ENCODE results near the gene ATAD3B. TPM values are rescaled to one million over a fixed set of nuclear protein-coding genes. Genes with fewer than 3 reads are reported as not detected.

ATAD3B gene
- total RNA-seq, 1 experiment from 2014 or later = 63.6 TPM

DNA sequence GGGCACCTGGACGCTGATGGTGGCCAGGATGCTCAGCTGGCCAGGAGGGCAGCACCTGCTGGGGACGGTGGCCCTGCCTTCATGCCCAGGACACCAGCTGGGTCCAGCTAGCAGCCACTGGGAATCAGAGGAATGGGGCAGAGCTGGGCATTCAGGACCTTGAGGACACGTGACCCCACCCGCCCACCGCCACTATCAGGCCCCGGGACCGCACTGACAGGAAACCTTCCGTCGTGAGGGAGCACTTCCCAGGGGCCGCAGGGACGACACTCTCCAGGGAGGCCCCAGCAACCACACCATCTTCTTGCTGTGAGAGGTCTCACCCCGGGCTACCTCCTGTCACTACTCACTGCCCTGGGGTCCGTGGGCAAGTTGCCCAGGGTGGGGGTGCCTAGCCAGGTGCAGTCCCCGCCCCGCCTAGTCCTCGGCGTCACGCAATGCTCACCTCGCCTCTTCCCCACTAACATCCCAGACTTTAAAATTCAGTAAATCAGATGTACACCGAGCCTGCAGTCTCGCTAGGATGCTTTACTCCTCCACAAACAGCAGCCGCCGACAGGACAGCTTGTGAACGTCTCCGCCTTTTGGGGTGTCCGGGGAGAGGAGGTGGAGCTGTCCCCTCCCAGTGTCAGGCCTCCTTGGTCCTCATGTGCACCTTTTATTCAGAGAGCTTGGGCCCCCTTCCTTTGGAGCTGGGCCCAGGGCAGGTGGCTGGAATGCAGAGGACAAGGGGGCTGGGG is 31.1 kb upstream of the ATAD3B start:
- DNase-seq (ENCODE audit: low spot score) (no peak), ATAC-seq (no peak)
- H3K4me3 Mint-ChIP-seq = no peak overlapping the region
- peaks cover 4% of the 10 kb centered on the region for H3K27me3 Mint-ChIP-seq (ENCODE audit: low read depth)
- H3K9me3 Mint-ChIP-seq = no peaks in the 10 kb centered on the region
- ChIA-PET CTCF (interaction anchor here (0.7 to 1.9 kb wide), 13 partner anchors 8 to 93 kb away, joined by 3 to 11 read pairs (median 4); partner anchors contain the start of genes CCNL2 and MRPL20), POLR2A (interaction anchor here (1.1 kb wide), 1 partner anchor 8 kb away, joined by 5 read pairs; no protein-coding TSS in a partner anchor)
- peak overlapping the region; percentile 41; the same call in 1 of the 2 replicates for H3K27ac Mint-ChIP-seq
- H3K36me3 Mint-ChIP-seq = no peaks in the 10 kb centered on the region
- peaks cover 6% of the 10 kb centered on the region; the same call in 1 of the 2 replicates for H3K4me1 Mint-ChIP-seq
- TF ChIP-seq, protein P1, sequence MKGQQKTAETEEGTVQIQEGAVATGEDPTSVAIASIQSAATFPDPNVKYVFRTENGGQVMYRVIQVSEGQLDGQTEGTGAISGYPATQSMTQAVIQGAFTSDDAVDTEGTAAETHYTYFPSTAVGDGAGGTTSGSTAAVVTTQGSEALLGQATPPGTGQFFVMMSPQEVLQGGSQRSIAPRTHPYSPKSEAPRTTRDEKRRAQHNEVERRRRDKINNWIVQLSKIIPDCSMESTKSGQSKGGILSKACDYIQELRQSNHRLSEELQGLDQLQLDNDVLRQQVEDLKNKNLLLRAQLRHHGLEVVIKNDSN (CRISPR knock-in tag; IDR thresholded peaks at IDR 0.05) = no peak
- TF ChIP-seq, protein P2, sequence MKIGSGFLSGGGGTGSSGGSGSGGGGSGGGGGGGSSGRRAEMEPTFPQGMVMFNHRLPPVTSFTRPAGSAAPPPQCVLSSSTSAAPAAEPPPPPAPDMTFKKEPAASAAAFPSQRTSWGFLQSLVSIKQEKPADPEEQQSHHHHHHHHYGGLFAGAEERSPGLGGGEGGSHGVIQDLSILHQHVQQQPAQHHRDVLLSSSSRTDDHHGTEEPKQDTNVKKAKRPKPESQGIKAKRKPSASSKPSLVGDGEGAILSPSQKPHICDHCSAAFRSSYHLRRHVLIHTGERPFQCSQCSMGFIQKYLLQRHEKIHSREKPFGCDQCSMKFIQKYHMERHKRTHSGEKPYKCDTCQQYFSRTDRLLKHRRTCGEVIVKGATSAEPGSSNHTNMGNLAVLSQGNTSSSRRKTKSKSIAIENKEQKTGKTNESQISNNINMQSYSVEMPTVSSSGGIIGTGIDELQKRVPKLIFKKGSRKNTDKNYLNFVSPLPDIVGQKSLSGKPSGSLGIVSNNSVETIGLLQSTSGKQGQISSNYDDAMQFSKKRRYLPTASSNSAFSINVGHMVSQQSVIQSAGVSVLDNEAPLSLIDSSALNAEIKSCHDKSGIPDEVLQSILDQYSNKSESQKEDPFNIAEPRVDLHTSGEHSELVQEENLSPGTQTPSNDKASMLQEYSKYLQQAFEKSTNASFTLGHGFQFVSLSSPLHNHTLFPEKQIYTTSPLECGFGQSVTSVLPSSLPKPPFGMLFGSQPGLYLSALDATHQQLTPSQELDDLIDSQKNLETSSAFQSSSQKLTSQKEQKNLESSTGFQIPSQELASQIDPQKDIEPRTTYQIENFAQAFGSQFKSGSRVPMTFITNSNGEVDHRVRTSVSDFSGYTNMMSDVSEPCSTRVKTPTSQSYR (CRISPR knock-in tag; IDR thresholded peaks at IDR 0.05) = no peak
- TF ChIP-seq, protein P3, sequence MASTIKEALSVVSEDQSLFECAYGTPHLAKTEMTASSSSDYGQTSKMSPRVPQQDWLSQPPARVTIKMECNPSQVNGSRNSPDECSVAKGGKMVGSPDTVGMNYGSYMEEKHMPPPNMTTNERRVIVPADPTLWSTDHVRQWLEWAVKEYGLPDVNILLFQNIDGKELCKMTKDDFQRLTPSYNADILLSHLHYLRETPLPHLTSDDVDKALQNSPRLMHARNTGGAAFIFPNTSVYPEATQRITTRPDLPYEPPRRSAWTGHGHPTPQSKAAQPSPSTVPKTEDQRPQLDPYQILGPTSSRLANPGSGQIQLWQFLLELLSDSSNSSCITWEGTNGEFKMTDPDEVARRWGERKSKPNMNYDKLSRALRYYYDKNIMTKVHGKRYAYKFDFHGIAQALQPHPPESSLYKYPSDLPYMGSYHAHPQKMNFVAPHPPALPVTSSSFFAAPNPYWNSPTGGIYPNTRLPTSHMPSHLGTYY (CRISPR knock-in tag; IDR thresholded peaks at IDR 0.05) = no peak
- TF ChIP-seq, protein P4, sequence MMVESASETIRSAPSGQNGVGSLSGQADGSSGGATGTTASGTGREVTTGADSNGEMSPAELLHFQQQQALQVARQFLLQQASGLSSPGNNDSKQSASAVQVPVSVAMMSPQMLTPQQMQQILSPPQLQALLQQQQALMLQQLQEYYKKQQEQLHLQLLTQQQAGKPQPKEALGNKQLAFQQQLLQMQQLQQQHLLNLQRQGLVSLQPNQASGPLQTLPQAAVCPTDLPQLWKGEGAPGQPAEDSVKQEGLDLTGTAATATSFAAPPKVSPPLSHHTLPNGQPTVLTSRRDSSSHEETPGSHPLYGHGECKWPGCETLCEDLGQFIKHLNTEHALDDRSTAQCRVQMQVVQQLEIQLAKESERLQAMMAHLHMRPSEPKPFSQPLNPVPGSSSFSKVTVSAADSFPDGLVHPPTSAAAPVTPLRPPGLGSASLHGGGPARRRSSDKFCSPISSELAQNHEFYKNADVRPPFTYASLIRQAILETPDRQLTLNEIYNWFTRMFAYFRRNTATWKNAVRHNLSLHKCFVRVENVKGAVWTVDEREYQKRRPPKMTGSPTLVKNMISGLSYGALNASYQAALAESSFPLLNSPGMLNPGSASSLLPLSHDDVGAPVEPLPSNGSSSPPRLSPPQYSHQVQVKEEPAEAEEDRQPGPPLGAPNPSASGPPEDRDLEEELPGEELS (CRISPR knock-in tag; IDR thresholded peaks at IDR 0.05) = no peak
- TF ChIP-seq, protein P5, sequence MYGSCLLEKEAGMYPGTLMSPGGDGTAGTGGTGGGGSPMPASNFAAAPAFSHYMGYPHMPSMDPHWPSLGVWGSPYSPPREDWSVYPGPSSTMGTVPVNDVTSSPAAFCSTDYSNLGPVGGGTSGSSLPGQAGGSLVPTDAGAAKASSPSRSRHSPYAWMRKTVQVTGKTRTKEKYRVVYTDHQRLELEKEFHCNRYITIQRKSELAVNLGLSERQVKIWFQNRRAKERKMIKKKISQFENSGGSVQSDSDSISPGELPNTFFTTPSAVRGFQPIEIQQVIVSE (CRISPR knock-in tag; IDR thresholded peaks at IDR 0.05; ENCODE audit: borderline replicate concordance) = no peak
- TF ChIP-seq, protein P6, sequence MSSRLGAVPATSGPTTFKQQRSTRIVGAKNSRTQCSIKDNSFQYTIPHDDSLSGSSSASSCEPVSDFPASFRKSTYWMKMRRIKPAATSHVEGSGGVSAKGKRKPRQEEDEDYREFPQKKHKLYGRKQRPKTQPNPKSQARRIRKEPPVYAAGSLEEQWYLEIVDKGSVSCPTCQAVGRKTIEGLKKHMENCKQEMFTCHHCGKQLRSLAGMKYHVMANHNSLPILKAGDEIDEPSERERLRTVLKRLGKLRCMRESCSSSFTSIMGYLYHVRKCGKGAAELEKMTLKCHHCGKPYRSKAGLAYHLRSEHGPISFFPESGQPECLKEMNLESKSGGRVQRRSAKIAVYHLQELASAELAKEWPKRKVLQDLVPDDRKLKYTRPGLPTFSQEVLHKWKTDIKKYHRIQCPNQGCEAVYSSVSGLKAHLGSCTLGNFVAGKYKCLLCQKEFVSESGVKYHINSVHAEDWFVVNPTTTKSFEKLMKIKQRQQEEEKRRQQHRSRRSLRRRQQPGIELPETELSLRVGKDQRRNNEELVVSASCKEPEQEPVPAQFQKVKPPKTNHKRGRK (CRISPR knock-in tag; IDR thresholded peaks at IDR 0.05; ENCODE audit: borderline replicate concordance) = no peak
- TF ChIP-seq OVOL2 (CRISPR knock-in tag; IDR thresholded peaks at IDR 0.05; ENCODE audit: borderline replicate concordance) = no peak
- TF ChIP-seq, protein P7, sequence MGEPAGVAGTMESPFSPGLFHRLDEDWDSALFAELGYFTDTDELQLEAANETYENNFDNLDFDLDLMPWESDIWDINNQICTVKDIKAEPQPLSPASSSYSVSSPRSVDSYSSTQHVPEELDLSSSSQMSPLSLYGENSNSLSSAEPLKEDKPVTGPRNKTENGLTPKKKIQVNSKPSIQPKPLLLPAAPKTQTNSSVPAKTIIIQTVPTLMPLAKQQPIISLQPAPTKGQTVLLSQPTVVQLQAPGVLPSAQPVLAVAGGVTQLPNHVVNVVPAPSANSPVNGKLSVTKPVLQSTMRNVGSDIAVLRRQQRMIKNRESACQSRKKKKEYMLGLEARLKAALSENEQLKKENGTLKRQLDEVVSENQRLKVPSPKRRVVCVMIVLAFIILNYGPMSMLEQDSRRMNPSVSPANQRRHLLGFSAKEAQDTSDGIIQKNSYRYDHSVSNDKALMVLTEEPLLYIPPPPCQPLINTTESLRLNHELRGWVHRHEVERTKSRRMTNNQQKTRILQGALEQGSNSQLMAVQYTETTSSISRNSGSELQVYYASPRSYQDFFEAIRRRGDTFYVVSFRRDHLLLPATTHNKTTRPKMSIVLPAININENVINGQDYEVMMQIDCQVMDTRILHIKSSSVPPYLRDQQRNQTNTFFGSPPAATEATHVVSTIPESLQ (CRISPR knock-in tag; IDR thresholded peaks at IDR 0.05) = no peak
- no peak for TF ChIP-seq ZNF671 (CRISPR knock-in tag; IDR thresholded peaks at IDR 0.05)
- TF ChIP-seq, protein P8, sequence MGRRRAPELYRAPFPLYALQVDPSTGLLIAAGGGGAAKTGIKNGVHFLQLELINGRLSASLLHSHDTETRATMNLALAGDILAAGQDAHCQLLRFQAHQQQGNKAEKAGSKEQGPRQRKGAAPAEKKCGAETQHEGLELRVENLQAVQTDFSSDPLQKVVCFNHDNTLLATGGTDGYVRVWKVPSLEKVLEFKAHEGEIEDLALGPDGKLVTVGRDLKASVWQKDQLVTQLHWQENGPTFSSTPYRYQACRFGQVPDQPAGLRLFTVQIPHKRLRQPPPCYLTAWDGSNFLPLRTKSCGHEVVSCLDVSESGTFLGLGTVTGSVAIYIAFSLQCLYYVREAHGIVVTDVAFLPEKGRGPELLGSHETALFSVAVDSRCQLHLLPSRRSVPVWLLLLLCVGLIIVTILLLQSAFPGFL (CRISPR knock-in tag; IDR thresholded peaks at IDR 0.05; ENCODE audit: borderline replicate concordance) = no peak
- TF ChIP-seq ZNF121 (CRISPR knock-in tag; IDR thresholded peaks at IDR 0.05) = no peak
- TF ChIP-seq NFATC4 (CRISPR knock-in tag; IDR thresholded peaks at IDR 0.05) = no peak
- TF ChIP-seq, protein P9, sequence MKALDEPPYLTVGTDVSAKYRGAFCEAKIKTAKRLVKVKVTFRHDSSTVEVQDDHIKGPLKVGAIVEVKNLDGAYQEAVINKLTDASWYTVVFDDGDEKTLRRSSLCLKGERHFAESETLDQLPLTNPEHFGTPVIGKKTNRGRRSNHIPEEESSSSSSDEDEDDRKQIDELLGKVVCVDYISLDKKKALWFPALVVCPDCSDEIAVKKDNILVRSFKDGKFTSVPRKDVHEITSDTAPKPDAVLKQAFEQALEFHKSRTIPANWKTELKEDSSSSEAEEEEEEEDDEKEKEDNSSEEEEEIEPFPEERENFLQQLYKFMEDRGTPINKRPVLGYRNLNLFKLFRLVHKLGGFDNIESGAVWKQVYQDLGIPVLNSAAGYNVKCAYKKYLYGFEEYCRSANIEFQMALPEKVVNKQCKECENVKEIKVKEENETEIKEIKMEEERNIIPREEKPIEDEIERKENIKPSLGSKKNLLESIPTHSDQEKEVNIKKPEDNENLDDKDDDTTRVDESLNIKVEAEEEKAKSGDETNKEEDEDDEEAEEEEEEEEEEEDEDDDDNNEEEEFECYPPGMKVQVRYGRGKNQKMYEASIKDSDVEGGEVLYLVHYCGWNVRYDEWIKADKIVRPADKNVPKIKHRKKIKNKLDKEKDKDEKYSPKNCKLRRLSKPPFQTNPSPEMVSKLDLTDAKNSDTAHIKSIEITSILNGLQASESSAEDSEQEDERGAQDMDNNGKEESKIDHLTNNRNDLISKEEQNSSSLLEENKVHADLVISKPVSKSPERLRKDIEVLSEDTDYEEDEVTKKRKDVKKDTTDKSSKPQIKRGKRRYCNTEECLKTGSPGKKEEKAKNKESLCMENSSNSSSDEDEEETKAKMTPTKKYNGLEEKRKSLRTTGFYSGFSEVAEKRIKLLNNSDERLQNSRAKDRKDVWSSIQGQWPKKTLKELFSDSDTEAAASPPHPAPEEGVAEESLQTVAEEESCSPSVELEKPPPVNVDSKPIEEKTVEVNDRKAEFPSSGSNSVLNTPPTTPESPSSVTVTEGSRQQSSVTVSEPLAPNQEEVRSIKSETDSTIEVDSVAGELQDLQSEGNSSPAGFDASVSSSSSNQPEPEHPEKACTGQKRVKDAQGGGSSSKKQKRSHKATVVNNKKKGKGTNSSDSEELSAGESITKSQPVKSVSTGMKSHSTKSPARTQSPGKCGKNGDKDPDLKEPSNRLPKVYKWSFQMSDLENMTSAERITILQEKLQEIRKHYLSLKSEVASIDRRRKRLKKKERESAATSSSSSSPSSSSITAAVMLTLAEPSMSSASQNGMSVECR (CRISPR knock-in tag; IDR thresholded peaks at IDR 0.05; ENCODE audit: borderline replicate concordance) = no peak
- TF ChIP-seq, protein P10, sequence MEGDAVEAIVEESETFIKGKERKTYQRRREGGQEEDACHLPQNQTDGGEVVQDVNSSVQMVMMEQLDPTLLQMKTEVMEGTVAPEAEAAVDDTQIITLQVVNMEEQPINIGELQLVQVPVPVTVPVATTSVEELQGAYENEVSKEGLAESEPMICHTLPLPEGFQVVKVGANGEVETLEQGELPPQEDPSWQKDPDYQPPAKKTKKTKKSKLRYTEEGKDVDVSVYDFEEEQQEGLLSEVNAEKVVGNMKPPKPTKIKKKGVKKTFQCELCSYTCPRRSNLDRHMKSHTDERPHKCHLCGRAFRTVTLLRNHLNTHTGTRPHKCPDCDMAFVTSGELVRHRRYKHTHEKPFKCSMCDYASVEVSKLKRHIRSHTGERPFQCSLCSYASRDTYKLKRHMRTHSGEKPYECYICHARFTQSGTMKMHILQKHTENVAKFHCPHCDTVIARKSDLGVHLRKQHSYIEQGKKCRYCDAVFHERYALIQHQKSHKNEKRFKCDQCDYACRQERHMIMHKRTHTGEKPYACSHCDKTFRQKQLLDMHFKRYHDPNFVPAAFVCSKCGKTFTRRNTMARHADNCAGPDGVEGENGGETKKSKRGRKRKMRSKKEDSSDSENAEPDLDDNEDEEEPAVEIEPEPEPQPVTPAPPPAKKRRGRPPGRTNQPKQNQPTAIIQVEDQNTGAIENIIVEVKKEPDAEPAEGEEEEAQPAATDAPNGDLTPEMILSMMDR (IDR thresholded peaks at IDR 0.05) = no peak
- TF ChIP-seq RORB (CRISPR knock-in tag; IDR thresholded peaks at IDR 0.05) = no peak
- TF ChIP-seq PRRX2 (CRISPR knock-in tag; IDR thresholded peaks at IDR 0.05) = no peak
- no peak for TF ChIP-seq ATF1 (CRISPR knock-in tag; IDR thresholded peaks at IDR 0.05)

All from WTC11 (cell line).